Stimulated activated CD4-positive, alpha-beta T cell treated with anti-CD3 and anti-CD28 coated beads, Interleukin-12 subunit alpha, Interleukin-12 subunit beta, amount 100 ng/mL, for 48 hours (primary cell): ENCODE results near the gene NOC2L.

Experiments used
- DNase-seq, 3 donors: peaks; one replicate each; pipeline ENCODE4 v3.0.0-alpha.2; 2020; ENCODE audit warnings: low read depth in 2 of 3, low spot score in 1 of 3

Gene NOC2L

DNA sequence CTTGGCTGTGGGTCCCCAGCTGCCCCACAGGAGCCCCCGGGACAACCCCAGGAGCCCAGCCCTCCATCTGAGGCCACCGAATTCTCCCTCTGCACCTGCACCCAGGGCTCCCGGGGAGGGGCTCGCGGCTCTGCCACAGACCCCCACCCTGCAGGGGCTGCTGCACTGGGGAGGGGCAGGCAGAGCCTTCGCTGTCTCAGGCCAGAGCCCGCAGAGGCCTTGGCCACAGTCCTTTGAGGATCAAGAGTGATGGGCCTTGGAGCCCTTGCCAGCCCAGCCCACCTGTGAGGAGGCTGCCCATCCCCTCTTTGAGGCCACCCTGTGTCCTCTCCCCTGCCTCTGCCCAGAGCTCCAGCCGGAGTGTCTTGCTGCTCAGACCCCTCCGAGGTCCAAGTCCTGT, 16.3 kb upstream of the NOC2L start:
- no peak for DNase-seq

DNA sequence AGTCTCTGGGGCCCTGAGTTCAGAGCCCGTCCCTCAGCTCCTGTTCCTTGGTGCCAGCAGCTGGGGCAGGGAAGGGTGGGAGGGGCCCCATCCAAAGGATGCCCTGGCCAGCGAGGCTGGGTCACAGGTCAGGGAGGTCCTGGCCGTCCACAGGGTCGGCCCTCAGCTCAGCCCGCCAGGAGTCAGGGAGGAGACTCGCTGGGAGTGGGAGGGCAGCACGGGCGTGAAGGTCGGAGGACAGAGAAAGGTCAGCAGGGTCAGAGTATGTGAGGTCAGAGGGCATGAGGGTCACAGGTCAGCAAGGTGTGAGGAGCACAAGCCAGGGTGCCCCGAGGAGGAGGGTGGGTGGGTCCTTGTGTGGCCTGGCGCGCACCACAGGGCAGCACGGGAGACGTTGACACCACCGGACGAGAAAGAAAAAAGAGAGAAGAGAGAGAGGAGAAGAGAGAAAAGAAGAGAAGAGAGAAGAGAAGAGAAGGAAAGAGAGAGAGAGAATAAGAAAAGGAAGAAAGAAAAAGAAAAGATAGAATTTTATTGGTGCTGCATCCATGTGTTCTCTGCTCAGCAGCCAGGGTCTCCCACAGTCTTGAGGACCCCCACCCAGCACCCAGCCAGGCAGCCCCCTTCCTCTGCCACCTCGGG, 15.8 kb upstream of the NOC2L start:
- DNase-seq = no peak

DNA sequence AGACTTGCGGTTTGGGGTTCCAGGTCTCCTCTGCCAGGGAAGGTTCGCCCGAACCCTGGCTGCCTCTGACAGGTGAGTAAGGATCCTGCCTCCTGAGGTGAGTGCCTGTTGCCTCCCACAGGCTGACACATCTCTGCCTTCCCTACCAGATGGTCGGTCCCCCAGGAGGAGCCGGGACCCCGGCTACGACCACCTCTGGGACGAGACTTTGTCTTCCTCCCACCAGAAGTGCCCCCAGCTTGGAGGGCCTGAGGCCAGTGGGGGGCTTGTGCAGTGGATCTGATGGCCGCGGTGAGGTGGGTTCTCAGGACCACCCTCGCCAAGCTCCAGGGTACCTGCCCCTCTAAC, 15.2 kb upstream of the NOC2L start:
- no peak for DNase-seq

DNA sequence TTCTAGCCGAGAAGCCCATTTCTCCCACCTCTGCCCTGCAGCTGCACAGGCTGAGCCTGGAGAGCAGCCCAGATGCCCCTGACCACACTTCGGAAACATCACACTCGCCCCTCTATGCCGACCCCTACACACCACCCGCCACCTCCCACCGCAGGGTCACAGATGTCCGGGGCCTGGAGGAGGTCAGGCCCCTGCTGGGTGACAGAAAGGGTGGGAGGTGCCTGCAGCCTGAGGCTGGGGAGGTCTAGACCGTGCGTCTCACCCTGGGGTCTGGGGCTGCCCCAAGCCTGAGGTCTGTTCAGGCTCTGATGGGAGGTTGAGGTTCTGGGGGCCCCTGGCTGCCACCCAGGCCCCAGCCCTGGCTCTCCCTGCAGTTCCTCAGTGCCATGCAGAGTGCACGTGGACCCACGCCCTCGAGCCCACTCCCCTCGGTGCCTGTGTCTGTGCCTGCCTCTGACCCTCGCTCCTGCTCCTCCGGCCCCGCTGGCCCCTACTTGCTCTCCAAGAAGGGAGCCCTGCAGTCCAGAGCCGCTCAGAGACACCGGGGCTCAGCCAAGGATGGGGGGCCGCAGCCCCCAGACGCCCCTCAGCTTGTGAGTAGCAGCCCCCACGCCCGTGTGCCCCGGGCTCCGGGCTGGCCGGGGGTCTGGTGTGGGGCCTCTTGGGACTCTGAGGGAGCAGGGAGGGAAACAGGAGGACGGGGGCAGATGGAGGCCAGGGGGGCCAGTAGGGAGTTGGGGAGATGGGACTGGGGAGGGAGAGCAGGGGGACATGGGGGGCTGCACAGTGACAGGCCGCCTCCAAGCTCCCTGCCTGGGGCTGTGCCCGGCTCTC, 14.6 kb upstream of the NOC2L start:
- DNase-seq = no peak

DNA sequence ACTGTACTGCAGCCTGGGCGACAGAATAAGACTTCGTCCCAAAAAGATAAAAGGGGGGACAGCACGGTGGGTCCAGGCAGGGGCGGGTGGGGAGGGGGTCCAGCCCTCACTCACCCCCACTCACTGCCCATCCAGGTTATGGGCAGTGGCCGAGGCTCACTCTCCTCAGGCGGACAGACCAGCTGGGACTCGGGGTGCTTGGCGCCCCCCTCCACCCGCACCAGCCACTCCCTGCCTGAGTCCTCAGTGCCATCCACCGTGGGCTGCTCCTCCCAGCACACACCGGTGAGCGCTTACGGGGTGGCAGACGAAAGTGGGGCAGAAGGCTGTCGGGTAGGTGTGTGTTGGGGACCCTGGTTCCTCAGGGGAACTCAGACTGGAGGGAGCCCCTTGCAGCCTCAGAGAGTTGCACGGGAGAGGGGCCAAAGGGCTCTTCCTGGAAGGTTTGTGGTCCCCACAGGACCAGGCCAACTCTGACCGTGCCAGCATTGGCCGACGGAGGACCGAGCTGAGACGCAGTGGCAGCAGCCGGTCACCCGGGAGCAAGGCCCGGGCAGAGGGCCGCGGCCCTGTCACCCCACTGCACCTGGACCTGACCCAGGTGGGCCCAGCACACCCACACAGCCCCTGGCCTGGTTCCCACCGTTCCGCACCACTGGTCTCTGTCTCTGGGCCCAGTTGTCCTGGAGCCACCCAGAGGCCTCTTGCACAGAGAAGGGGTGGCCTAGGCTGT, 13.8 kb upstream of the NOC2L start:
- no peak for DNase-seq

DNA sequence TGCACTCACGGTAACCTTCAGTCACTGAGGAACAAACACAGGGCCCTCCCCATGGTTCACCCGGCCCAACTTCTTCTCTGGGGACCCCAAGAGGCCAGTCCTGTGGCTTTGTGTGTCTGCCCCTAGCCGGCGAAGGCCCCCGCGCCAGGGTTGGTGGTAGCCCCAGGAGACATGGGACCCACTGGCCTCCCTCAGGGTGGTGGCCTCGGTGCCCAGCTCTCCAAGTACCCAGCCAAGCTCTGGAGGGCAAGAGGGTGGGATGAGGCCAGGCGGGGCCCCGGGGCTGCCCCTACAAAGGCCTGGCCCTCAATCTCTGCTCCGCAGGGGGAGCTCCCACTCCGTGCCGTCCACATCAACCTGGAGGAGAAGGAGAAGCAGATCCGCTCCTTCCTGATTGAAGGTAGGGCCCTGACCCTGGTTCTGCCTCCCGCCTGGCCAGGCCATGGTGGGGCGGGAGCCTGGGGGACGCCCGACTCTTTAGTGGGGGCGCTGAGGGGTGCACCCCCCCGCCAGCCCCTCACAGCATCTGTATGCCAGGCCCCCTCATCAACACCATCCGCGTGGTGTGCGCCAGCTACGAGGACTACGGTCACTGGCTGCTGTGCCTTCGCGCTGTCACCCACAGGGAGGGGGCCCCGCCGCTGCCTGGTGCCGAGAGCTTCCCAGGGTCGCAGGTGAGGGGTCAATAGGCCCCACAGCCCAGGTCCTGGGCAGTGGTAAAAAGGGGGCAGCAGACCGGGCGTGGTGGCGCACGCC, 12.9 kb upstream of the NOC2L start:
- DNase-seq = no peak

DNA sequence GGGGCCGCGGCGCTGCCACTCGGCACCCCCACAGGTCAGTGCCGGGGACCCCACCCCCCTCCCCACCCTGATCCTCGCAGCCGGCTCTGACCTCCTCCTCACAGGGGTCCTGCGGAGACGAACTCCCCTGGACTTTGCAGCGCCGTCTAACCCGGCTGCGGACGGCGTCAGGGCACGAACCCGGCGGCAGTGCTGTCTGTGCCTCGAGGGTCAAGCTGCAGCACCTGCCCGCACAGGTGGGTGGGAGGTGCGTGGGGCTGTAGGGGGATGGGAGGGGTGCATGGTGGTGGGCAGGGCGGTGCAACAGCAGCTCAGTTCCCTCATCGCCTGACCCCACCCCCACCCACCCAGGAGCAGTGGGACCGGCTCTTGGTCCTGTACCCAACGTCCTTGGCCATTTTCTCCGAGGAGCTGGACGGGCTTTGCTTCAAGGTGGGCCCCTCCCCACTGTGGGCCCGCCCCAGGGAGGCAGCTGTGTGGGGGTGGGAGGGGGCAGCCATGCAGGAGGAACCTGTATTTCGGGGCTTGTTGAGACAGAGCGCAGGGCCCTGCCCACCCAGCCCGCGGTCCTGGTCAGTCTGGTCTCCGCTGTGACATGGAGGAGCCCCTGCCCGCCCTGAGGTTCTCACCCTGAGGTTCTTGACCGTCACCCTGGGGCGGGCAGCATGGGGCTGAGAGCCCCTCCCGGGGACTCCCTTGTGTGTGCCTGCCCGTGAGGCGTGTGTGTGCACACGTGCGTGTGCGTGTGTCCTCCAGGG, 12.1 kb upstream of the NOC2L start:
- no peak for DNase-seq

DNA sequence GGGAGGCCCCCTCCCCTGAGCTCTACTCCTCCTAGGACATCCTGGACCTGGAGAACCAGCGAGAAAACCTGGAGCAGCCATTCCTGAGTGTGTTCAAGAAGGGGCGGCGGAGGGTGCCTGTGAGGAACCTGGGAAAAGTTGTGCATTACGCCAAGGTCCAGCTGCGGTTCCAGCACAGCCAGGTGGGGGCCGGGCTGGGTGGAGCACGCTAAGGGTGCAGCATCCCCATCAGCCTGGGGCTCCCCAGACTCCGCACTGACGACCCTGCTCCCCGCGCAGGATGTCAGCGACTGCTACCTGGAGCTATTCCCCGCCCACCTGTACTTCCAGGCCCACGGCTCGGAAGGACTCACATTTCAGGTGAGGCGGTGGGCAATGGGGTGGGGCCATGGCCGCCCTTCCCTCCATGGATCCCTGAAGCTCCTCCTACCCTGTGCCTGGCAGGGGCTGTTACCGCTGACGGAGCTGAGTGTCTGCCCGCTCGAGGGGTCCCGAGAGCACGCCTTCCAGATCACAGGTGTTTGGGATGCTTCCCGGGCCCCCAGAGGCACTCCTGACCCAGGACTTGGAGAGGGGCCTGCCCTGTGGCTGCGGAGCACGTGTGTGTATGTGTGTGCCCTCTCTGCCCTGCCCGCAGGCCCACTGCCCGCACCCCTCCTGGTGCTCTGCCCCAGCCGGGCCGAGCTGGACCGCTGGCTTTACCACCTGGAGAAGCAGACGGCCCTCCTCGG, 11.4 kb upstream of the NOC2L start:
- DNase-seq = no peak

DNA sequence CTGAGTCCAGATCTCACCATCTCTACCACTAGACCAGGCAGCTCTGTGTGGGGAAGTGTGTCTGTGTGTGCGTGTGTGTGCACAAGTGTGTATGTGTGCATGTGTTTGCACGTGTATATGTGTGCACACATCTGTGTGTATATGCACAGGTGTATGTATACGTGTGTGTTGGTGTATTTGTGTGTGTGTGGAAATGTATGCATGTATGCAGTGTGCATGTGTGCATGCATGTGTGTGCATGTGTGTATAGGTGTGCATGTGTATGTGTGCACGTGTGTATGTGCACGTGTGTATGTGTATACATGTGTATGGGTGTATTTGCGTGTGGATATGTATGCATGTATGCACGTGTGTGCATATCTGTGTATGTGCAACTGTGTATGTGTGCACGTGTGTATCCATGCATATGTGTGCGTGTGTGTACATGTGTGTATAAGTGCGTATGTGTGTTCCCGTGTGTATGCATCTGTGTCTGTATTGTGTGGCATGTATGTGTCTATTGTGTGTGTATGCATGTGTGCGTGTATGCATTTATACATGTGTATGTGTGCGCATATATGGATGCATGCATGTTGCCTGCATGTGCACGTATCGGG, 10.3 kb upstream of the NOC2L start:
- DNase-seq = no peak

DNA sequence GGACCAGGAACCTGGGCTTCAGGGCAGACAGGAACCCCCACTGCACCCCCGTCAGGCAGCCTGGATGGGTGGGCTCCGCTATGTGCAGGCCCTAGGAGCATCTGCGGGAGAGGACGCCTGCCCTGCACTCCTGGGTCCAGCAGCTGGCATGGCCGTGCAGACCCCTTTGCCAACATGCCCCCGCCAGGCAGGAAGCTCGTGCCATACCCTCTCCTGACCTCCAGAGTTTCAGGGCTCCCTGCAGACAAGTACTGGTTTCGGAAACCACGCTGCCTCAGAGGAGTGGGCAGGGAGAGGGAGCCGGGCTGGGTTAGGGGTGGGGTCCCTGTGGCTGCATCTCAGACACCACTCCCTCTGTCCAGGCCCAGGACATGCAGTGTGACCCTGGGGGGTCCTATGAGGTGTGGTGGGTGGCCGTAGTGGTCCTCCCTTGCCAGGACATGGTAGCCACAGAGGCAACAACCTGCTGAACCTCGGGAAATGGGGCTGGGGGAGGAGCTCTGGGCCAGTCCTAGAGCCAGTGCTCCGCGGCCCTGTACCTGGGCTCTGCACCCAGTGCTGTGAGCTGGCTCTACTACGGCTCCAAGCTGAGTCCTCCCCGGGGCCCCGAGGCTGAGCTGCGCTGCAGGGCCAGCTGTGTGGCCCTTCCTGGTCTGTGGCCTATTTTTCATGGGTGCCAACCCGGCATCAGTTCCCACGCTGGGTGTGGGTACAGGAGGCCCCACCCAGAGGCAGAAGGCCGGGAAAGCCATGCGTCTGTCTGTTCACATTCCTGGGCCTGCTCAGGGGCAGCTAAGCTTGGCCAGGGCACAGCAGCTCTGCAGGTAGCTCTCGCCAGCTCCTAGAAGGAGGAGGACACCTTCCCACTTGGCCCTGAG, 8.6 kb upstream of the NOC2L start:
- no peak for DNase-seq

DNA sequence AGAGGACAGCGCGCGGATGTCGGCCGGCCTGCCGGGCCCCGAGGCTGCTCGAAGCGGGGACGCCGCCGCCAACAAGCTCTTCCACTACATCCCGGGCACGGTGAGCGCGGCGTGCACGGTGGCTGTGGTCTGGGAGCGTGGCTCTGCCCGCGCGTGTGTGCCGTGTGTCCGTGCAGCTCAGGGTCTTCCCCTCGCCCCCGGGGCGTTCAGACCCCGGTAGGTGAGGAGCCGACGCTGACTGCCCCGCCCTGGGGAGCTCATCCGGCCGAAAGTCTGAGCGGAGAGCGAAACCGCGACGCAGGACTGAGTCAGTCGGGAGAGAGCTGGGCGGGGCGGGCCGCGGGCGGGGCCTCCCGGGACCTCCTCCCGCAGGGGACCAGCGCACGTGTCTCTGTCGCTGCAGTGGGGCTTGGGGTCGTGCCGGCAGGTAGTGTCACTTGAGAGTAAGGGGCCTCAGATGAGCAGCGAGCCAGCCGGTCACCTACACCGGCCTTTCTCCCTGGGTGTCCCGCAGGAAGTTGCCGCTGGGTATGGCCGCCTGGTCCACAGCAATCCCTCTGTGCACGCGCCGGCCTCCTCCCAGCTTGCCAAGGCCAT, 7.7 kb upstream of the NOC2L start:
- peak; percentile 58 to 83 (median 74) for DNase-seq

DNA sequence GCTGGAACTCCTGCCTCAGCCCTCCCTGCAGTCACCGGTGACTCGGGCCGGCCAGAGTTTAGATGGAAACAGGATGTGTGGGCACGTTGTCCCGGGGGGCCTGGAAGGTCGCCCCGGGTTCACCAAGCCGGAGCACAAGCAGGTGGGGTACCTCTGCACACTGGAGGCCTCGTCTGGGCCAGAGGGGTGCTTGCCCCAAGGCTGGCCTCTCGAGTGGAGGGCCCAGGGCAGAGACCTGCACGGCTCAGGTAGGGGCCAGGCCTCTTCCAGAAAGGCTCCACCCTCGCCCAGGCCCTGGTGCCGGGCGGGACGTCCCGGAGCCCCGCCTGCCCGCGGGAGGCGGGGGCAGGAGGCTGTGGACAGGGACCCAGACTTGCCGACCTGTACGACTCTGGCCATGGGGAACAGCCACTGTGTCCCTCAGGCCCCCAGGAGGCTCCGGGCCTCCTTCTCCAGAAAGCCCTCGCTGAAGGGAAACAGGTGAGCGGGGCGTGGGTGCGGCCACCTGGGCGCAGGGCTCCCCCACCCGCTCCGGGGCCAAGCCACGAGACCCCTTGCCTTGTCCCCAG, 7.2 kb upstream of the NOC2L start, which contains the start of gene PLEKHN1:
TSS of gene PLEKHN1 (plus strand) at position 348 of the 569 bp plus-strand sequence. CDS start at position 398, 50 bp downstream.
- DNase-seq = peak in 1 of 3 donors; percentile 30

DNA sequence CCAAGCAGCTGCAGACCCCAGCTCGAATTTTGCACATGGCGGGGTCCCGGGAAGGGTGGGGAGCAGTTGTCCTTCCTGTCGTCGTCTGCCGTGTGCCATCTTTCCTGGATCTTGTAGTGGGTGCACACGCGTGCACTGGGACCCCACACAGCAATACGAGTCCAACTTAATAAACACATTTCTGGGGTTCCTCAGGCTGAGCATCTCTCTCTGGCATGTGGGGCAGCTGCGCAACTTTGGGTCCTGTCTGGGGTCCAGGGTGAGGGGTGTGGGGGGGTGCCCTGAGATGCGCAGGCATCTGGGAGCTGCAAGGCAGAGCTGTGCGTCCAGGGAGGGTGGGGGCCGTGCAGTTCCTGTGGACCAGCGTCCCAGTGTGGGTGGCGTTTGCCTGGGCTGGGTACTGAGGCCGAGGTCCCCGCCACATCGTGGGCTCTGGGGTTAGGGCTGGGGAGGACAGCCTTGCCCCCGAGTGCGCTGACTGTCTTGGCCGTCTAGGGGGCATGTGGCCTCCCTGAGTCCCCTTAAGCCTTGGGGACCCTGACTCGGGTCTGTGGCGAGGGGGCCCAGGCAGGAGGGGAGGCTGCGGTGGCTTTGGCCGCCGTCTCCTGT, 6.6 kb upstream of the NOC2L start:
- no peak for DNase-seq

DNA sequence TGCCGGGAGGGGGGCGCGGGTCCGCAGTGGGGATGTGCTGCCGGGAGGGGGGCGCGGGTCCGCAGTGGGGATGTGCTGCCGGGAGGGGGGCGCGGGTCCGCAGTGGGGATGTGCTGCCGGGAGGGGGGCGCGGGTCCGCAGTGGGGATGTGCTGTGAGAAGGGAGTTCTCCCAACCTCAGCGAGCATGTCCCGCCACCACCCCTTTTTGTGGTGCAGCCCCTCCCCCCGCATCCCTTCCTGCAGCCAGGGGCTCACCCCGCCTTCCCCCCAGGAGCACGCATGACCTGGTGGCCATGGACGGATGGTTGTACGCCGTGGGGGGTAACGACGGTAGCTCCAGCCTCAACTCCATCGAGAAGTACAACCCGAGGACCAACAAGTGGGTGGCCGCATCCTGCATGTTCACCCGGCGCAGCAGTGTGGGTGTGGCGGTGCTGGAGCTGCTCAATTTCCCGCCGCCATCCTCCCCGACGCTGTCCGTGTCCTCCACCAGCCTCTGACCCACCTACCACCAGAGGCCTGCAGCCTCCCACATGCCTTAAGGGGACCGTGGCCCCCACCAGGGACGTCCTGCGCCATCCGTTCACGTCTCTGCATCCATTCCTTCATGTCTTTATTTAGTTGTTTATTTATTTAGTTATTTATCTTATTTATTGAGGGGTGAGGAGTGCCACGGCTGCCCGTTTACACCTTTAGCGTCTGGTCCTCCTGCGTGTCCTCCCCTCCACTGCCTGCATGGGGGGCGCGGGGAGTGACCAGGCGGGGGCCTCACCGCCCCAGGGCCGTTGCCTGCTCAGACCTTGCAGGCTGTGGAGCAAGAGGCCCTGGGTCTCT, 5.9 kb upstream of the NOC2L start:
- no peak for DNase-seq

DNA sequence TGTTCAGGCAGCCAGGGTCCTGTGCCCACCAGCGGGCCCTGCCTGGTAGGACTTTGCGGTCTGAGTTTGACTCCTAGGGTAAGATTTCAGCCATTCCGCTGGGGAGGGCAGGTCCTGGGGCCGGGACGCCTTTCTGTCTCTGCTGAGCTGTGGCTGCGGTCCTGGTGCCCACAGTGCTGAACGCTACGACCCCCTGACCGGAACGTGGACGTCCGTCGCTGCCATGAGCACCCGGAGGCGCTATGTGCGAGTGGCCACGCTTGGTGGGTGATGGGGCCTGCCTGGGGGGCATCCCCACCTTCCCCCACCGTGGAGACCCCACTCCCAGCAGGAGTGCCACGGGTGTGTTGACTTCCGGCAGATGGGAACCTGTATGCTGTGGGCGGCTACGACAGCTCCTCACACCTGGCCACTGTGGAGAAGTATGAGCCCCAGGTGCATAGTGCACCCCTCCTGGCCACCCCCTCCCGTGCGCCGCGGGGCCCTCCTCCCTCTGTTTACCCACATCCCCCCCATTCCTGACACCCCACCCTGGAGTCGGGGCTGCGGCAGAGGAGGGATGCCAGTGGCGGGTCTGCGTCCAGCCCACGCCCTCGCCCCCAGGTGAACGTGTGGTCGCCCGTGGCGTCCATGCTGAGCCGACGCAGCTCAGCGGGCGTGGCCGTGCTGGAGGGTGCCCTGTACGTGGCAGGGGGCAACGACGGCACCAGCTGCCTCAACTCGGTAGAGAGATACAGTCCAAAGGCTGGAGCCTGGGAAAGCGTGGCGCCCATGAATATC, 4.9 kb upstream of the NOC2L start:
- no peak for DNase-seq

DNA sequence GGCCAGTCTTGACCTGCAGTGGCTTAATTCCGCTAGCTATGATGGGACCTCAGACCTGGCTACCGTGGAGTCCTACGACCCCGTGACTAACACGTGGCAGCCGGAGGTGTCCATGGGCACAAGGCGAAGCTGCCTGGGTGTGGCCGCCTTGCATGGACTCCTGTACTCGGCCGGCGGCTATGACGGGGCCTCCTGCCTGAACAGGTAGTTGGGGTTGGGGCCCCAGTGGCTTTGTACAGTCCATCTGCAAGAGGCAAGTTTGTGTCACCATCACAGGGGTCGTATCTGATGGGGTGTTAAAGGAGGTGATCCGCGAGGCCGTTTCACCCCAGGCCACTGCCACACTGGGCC, 4.2 kb upstream of the NOC2L start:
- no peak for DNase-seq
